Right lobe of liver (tissue), 4 donors: ENCODE results near the gene DSCAM.

ENCODE experiments used
- POLR2A ChIP-seq: fragments of 450-650 bp; IDR thresholded peaks from one replicate; pipeline ENCODE4 v1.6.1; 2017; ENCODE audit warnings: antibody characterized with exemption, mild to moderate bottlenecking
- TF ChIP-seq, protein P1 (sequence below), 4 donors: fragments of 200-600 bp in 3 of 4; fragments of 450-650 bp in 1 of 4; IDR thresholded peaks; one replicate each; pipeline versions ENCODE4 v1.5.1 to v1.8.0; 2016 to 2022; ENCODE audit warnings: antibody characterized with exemption in 4 of 4, mild to moderate bottlenecking in 2 of 4
- donor health status: DM: no; HTN: no; CAD: no.
- donor health status: DM: no; HTN: no; CAD: no.
- donor health status: DM: no; HTN: yes; CAD: no.

- TF ChIP-seq, protein P1, sequence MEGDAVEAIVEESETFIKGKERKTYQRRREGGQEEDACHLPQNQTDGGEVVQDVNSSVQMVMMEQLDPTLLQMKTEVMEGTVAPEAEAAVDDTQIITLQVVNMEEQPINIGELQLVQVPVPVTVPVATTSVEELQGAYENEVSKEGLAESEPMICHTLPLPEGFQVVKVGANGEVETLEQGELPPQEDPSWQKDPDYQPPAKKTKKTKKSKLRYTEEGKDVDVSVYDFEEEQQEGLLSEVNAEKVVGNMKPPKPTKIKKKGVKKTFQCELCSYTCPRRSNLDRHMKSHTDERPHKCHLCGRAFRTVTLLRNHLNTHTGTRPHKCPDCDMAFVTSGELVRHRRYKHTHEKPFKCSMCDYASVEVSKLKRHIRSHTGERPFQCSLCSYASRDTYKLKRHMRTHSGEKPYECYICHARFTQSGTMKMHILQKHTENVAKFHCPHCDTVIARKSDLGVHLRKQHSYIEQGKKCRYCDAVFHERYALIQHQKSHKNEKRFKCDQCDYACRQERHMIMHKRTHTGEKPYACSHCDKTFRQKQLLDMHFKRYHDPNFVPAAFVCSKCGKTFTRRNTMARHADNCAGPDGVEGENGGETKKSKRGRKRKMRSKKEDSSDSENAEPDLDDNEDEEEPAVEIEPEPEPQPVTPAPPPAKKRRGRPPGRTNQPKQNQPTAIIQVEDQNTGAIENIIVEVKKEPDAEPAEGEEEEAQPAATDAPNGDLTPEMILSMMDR (IDR thresholded peaks at IDR 0.05), result no peak
- no peak for TF ChIP-seq POLR2A
Measured at GRCh38 chr21:40160911-40161310, 686.0 kb downstream of the DSCAM start.
